HepG2 (cell line): Measurements from ENCODE around the gene ZNF865. TPM values are rescaled to one million over a fixed set of nuclear protein-coding genes. Genes with fewer than 3 reads are reported as not detected.

ENCODE experiments used
- AHDC1 ChIP-seq: sonication (generic); formaldehyde crosslinking; IDR thresholded peaks from 2 replicates; pipeline ENCODE4 v1.5.1; 2020; ENCODE audit warnings: mild to moderate bottlenecking, missing genetic modification reagents, borderline replicate concordance
- E2F1 ChIP-seq: sonication (generic); formaldehyde crosslinking; IDR thresholded peaks from 2 replicates; pipeline ENCODE4 v1.5.0; 2020; ENCODE audit warnings: missing genetic modification reagents
- HOXD1 ChIP-seq: sonication (generic); formaldehyde crosslinking; IDR thresholded peaks from 2 replicates; pipeline ENCODE4 v1.5.0; 2020; ENCODE audit warnings: missing genetic modification reagents
- IKZF1 ChIP-seq: fragments of 450-650 bp; IDR thresholded peaks from 2 replicates; pipeline ENCODE4 v1.7.1; 2016
- MIER3 ChIP-seq: IDR thresholded peaks from 2 replicates; pipeline ENCODE4 v1.6.1; 2016; ENCODE audit warnings: missing compliant biosample characterization, borderline replicate concordance
- NR0B2 ChIP-seq: sonication (generic); formaldehyde crosslinking; IDR thresholded peaks from 2 replicates; pipeline ENCODE4 v1.4.0; 2020; ENCODE audit warnings: mild to moderate bottlenecking, missing genetic modification reagents
- PCBP2 ChIP-seq: fragments of 200-400 bp; formaldehyde crosslinking; optimal IDR thresholded peaks from 2 replicates; pipeline ENCODE3; 2018; ENCODE audit warnings: low read length, low read depth; ENCODE audit not compliant: poor library complexity, severe bottlenecking
- REL ChIP-seq: sonication (generic); formaldehyde crosslinking; conservative IDR thresholded peaks from 2 replicates; pipeline ENCODE4 v1.8.0; 2022; ENCODE audit warnings: mild to moderate bottlenecking, missing genetic modification reagents, moderate library complexity
- RERE ChIP-seq: IDR thresholded peaks from 2 replicates; pipeline ENCODE4 v1.6.1; 2016; ENCODE audit warnings: low read depth, missing genetic modification reagents, missing compliant biosample characterization
- SNAPC2 ChIP-seq: sonication (generic); formaldehyde crosslinking; IDR thresholded peaks from 2 replicates; pipeline ENCODE4 v1.8.1; 2022; ENCODE audit warnings: mild to moderate bottlenecking, missing genetic modification reagents
- SRY ChIP-seq: sonication (generic); formaldehyde crosslinking; IDR thresholded peaks from 2 replicates; pipeline ENCODE4 v1.8.0; 2022; ENCODE audit warnings: mild to moderate bottlenecking, missing genetic modification reagents
- ZFX ChIP-seq: sonication (generic); formaldehyde crosslinking; IDR thresholded peaks from 2 replicates; pipeline ENCODE4 v1.4.0; 2020; ENCODE audit warnings: mild to moderate bottlenecking, low read depth, missing genetic modification reagents, moderate library complexity
- ZIK1 ChIP-seq: sonication (generic); formaldehyde crosslinking; IDR thresholded peaks from 2 replicates; pipeline ENCODE4 v1.5.0; 2020; ENCODE audit warnings: mild to moderate bottlenecking, low read depth, missing genetic modification reagents, borderline replicate concordance
- ZNF672 ChIP-seq: sonication (generic); formaldehyde crosslinking; IDR thresholded peaks from 2 replicates; pipeline ENCODE4 v1.8.1; 2022; ENCODE audit warnings: missing genetic modification reagents
- ZNF674 ChIP-seq: sonication (generic); formaldehyde crosslinking; IDR thresholded peaks from 2 replicates; pipeline ENCODE4 v1.5.0; 2020; ENCODE audit warnings: low read depth, mild to moderate bottlenecking, missing genetic modification reagents
- polyA plus RNA-seq, 8 experiments: library from polyadenylated mRNA; depleted of rRNA in 3 of 8; stranded (reverse) in 7 of 8; unstranded in 1 of 8; fragments of >200 nt; fragmentation: Illumina TruSeq in 4 of 8; extraction: Trizol in 4 of 8; gene quantifications; 2 replicates each; pipeline versions ENCODE4 v1.2.1 to v1.2.3, GENCODE V29; 2011 to 2016; ENCODE audit warnings: low read depth in 4 of 8, missing spikeins in 1 of 8, mixed read lengths in 1 of 8; ENCODE audit not compliant: insufficient read depth in 1 of 8
- total RNA-seq, 5 experiments: library from RNA; depleted of rRNA; stranded (reverse); fragments of >200 nt; fragmentation: Illumina TruSeq; extraction: Trizol; gene quantifications; 2 replicates each; pipeline ENCODE4 v1.2.3, GENCODE V29; 2016; ENCODE audit warnings: low read depth in 1 of 5
- TF ChIP-seq, protein P1 (sequence below): sonication (generic); formaldehyde crosslinking; IDR thresholded peaks from 2 replicates; pipeline ENCODE4 v1.5.0; 2020; ENCODE audit warnings: missing genetic modification reagents, mild to moderate bottlenecking, borderline replicate concordance

ZNF865 gene
- total and polyA plus RNA-seq, 2 of the 13 experiments (the other 11 are each of a cell fraction or from before 2014, with no cell fraction given): 0.93 to 1.0 TPM

DNA sequence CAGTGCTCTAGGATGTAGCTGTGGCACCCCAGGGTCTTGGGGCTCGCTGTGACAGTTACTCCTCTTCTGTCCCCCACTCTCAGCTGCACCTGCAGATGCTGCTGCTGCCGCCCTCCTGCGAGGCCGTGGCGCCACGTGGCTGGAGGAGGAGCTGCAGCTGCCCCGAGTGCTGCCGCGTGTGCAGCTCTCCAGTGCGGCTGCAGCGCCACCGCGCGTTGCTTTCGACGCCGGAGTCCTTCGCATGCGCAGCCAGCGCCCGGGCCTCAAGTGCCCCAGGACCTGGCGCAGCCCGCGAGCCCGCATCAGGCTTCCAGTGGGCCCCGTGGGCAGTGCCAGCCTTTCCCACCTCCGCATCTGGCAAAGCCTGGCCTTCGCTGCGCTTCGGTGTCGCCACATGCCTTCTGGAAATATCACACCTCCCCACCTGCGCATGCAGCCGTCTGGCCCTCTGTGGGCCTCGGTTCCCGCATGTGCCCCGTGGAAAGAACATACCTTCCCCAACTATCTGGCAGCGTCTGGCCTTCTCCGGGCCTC is 34.7 kb downstream of the ZNF865 start (continued):
- TF ChIP-seq AHDC1 (CRISPR knock-in tag): no peak
- no peak for TF ChIP-seq MIER3 (CRISPR knock-in tag)
- TF ChIP-seq ZNF672: no peak
- no peak for TF ChIP-seq PCBP2
- no peak for TF ChIP-seq E2F1 (CRISPR knock-in tag)
- no peak for TF ChIP-seq SRY (CRISPR knock-in tag)
- TF ChIP-seq, protein P1, sequence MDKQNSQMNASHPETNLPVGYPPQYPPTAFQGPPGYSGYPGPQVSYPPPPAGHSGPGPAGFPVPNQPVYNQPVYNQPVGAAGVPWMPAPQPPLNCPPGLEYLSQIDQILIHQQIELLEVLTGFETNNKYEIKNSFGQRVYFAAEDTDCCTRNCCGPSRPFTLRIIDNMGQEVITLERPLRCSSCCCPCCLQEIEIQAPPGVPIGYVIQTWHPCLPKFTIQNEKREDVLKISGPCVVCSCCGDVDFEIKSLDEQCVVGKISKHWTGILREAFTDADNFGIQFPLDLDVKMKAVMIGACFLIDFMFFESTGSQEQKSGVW (CRISPR knock-in tag): no peak
- TF ChIP-seq RERE (CRISPR knock-in tag): no peak
- TF ChIP-seq REL (CRISPR knock-in tag): no peak
- no peak for TF ChIP-seq ZFX (CRISPR knock-in tag)
- TF ChIP-seq NR0B2 (CRISPR knock-in tag): no peak
- TF ChIP-seq ZNF674: no peak
- peak; percentile 1; the same call in 1 of the 2 replicates for TF ChIP-seq SNAPC2 (CRISPR knock-in tag)
- TF ChIP-seq IKZF1: no peak
- no peak for TF ChIP-seq HOXD1
- TF ChIP-seq ZIK1 (CRISPR knock-in tag): no peak
